C1 segment of cervical spinal cord (tissue), 14 donors: Measurements from ENCODE around the gene TNK2.
"Not testable (repeated sequence)": the region's sequence is repeated elsewhere in the genome, so short reads cannot be mapped to it uniquely, and the experiment has no call there.

Experiments used
- DNase-seq, 14 donors: peaks; one replicate each; lab custom pipeline; 2025; lab: John Stamatoyannopoulos, UW

The TNK2 gene

GRCh38 chr3:195916991-195917390 lies 8.6 kb upstream of the TNK2 start:
- DNase-seq = no peak

- no peak for DNase-seq
Measured at GRCh38 chr3:195916291-195916690, 7.9 kb upstream of the TNK2 start.

- DNase-seq = no peak
Measured at GRCh38 chr3:195914648-195915473, 6.5 kb upstream of the TNK2 start.

GRCh38 chr3:195914146-195914545 lies 5.8 kb upstream of the TNK2 start:
- DNase-seq = not testable (repeated sequence)

- DNase-seq = no peak
Measured at GRCh38 chr3:195913382-195913781, 5.0 kb upstream of the TNK2 start.

GRCh38 chr3:195911946-195912270 lies 3.6 kb upstream of the TNK2 start:
- no peak for DNase-seq

GRCh38 chr3:195911041-195911945 lies 2.9 kb upstream of the TNK2 start:
- no peak for DNase-seq

- no peak for DNase-seq
Measured at GRCh38 chr3:195910499-195910845, 2.1 kb upstream of the TNK2 start.

GRCh38 chr3:195909644-195910498 lies 1.5 kb upstream of the TNK2 start:
- DNase-seq = peak in 13 of 14 donors; percentile 70 to 92 (median 83)

- no peak for DNase-seq
Measured at GRCh38 chr3:195908694-195909581, 587 bp upstream of the TNK2 start.

- no peak for DNase-seq
Measured at GRCh38 chr3:195907684-195907933, 742 bp downstream of the TNK2 start.

GRCh38 chr3:195906865-195907683 lies 1.3 kb downstream of the TNK2 start:
- DNase-seq = peak in 10 of 14 donors; percentile 12 to 58 (median 26)

- DNase-seq = no peak
Measured at GRCh38 chr3:195905970-195906864, 2.1 kb downstream of the TNK2 start.

GRCh38 chr3:195904368-195904767 lies 4.0 kb downstream of the TNK2 start:
- no peak for DNase-seq

- no peak for DNase-seq
Measured at GRCh38 chr3:195903950-195904290, 4.4 kb downstream of the TNK2 start.

- not testable (repeated sequence) for DNase-seq
Measured at GRCh38 chr3:195902634-195903033, 5.7 kb downstream of the TNK2 start.

GRCh38 chr3:195901836-195902585 lies 6.3 kb downstream of the TNK2 start:
- DNase-seq = not testable (repeated sequence)
